K562 (cell line): ENCODE results near the gene NFATC1. TPM values are rescaled to one million over a fixed set of nuclear protein-coding genes. Genes with fewer than 3 reads are reported as not detected.

Experiments used
- ATAC-seq: fragments of 200-7000 bp; cut with Tn5 transposase; 3 replicates; pipeline ENCODE4 v1.9.1; 2020; ENCODE audit warnings: moderate library complexity
- BruUV-seq: library from RNA; stranded (reverse); fragments of 400-500 nt; replicated peaks from 2 replicates; lab custom pipeline; 2021; lab: Mats Ljungman, UMichigan
- CTCF ChIA-PET: fragments of 300-600 bp; formaldehyde crosslinking; extraction: SDS; loops from one replicate; lab custom pipeline; 2021; ENCODE audit warnings: low intra/inter-chr PET ratio; lab: Yijun Ruan, JAX
- POLR2A ChIA-PET: fragments of 300-600, 350-650 bp; sonication (Branson Sonifier 250); formaldehyde crosslinking; extraction: SDS; loops from one replicate; lab custom pipeline; 2021; ENCODE audit warnings: antibody characterized with exemption, inconsistent platforms; lab: Yijun Ruan, JAX
- DNase-seq, 4 experiments: peaks; one replicate each; pipeline versions ENCODE4 v3.0.0 to v3.0.0-alpha.2; 2011 to 2018; ENCODE audit warnings: low spot score in 3 of 4, mixed read lengths in 3 of 4; ENCODE audit errors: extremely low read depth in 1 of 4
- FAIRE-seq: peaks from 2 replicates; lab custom pipeline; 2011; peaks lifted over from hg19 to GRCh38; lab: Jason Lieb, UNC
- H2AFZ ChIP-seq: 2 replicates; pipeline ENCODE4 v1.6.0; 2011; ENCODE audit warnings: low read depth, low read length, control low read depth, inconsistent platforms
- H3K27ac ChIP-seq: fragments of 200-600 bp; 3 replicates; pipeline ENCODE4 v1.8.0; 2011; ENCODE audit warnings: low read depth, mild to moderate bottlenecking, control low read depth, inconsistent platforms, low read length, moderate library complexity, mixed read lengths; ENCODE audit errors: extremely low read depth
- H3K27me3 ChIP-seq, 2 experiments: fragments of 300-600 bp in 1 of 2; 2 replicates in 1 of 2; 3 replicates in 1 of 2; pipeline versions ENCODE4 v1.6.0 to v1.8.0; 2011; ENCODE audit warnings: inconsistent platforms in 2 of 2, low read length in 2 of 2, mild to moderate bottlenecking in 1 of 2, mixed read lengths in 1 of 2, moderate library complexity in 1 of 2; ENCODE audit not compliant: control insufficient read depth in 2 of 2, insufficient read depth in 2 of 2
- H3K36me3 ChIP-seq: fragments of 300-600 bp; 3 replicates; pipeline ENCODE4 v1.8.0; 2011; ENCODE audit warnings: mild to moderate bottlenecking, low read length, inconsistent platforms; ENCODE audit not compliant: control insufficient read depth, insufficient read depth
- H3K4me1 ChIP-seq, 2 experiments: fragments of 200-600 bp in 1 of 2; replicated peaks in 1 of 2; 2 replicates in 1 of 2; 3 replicates in 1 of 2; pipeline versions ENCODE4 v1.5.1 to v1.8.0; 2011; ENCODE audit warnings: inconsistent platforms in 2 of 2, low read length in 2 of 2, mild to moderate bottlenecking in 1 of 2, mixed read lengths in 1 of 2, moderate library complexity in 1 of 2; ENCODE audit not compliant: control insufficient read depth in 2 of 2, insufficient read depth in 2 of 2
- H3K4me2 ChIP-seq: 2 replicates; pipeline ENCODE4 v1.6.1; 2011; ENCODE audit warnings: low read length, control low read depth, inconsistent platforms, mixed read lengths; ENCODE audit not compliant: insufficient read depth
- H3K4me3 ChIP-seq: fragments of 200-600 bp; sonication (generic), shearing (Covaris generic); 2 replicates; pipeline ENCODE4 v1.5.1; 2016; ENCODE audit warnings: control low read depth, inconsistent platforms
- H3K79me2 ChIP-seq: fragments of 200-600 bp; 3 replicates; pipeline ENCODE4 v1.8.0; 2011; ENCODE audit warnings: low read length, inconsistent platforms; ENCODE audit not compliant: control insufficient read depth, insufficient read depth
- H3K9ac ChIP-seq, 2 experiments: 2 replicates each; pipeline versions ENCODE4 v1.6.0 to v1.6.1; 2011; ENCODE audit warnings: low read depth in 2 of 2, low read length in 2 of 2, control low read depth in 1 of 2, inconsistent platforms in 1 of 2, mild to moderate bottlenecking in 1 of 2, mixed read lengths in 1 of 2; ENCODE audit not compliant: insufficient read depth in 1 of 2
- H3K9me1 ChIP-seq: one replicate; pipeline ENCODE4 v1.6.0; 2011; ENCODE audit warnings: inconsistent platforms, mild to moderate bottlenecking, low read length, moderate library complexity; ENCODE audit not compliant: control insufficient read depth, insufficient read depth
- H3K9me3 ChIP-seq: replicated peaks from 2 replicates; pipeline ENCODE4 v1.5.1; 2011; ENCODE audit warnings: low read depth, low read length, inconsistent platforms; ENCODE audit not compliant: control insufficient read depth, insufficient read depth
- H4K20me1 ChIP-seq: replicated peaks from 2 replicates; pipeline ENCODE4 v1.6.1; 2011; ENCODE audit warnings: low read length, inconsistent platforms, mixed read lengths; ENCODE audit not compliant: control insufficient read depth, insufficient read depth
- BRD9 ChIP-seq: fragments of 450-650 bp; IDR thresholded peaks from 2 replicates; pipeline ENCODE4 v1.6.1; 2018; ENCODE audit warnings: low read depth; ENCODE audit not compliant: partially characterized antibody
- CBX8 ChIP-seq: fragments of 200-600 bp; sonication (generic); IDR thresholded peaks from 2 replicates; pipeline ENCODE4 v1.6.1; 2012; ENCODE audit warnings: borderline replicate concordance, mixed run types, low read depth, mild to moderate bottlenecking, moderate library complexity, mixed read lengths, low read length, control low read depth, inconsistent platforms; ENCODE audit not compliant: poor library complexity, severe bottlenecking; ENCODE audit errors: extremely low read depth
- CC2D1A ChIP-seq: fragments of 450-650 bp; IDR thresholded peaks from 2 replicates; pipeline ENCODE4 v1.6.1; 2017; ENCODE audit warnings: mild to moderate bottlenecking
- CEBPZ ChIP-seq: fragments of 150-350 bp; IDR thresholded peaks from 2 replicates; pipeline ENCODE4 v1.6.1; 2014; ENCODE audit warnings: low read depth, mild to moderate bottlenecking, low read length, borderline replicate concordance
- CHD2 ChIP-seq: IDR thresholded peaks from 2 replicates; pipeline ENCODE4 v1.6.1; 2011; ENCODE audit warnings: low read depth, low read length
- CREM ChIP-seq: IDR thresholded peaks from 2 replicates; pipeline ENCODE4 v1.6.1; 2014; ENCODE audit warnings: antibody characterized with exemption, low read depth
- GMEB1 ChIP-seq: fragments of 250-450 bp; sonication (Bioruptor Pico); IDR thresholded peaks from 2 replicates; pipeline ENCODE4 v1.4.0; 2020; ENCODE audit warnings: mild to moderate bottlenecking
- KAT2B ChIP-seq: IDR thresholded peaks from one replicate; pipeline ENCODE4 v1.6.1; 2012; ENCODE audit warnings: low read depth, mild to moderate bottlenecking, control low read depth, inconsistent platforms, low read length, moderate library complexity
- KLF6 ChIP-seq: fragments of 250-450 bp; sonication (Bioruptor Pico); IDR thresholded peaks from 2 replicates; pipeline ENCODE4 v1.4.0; 2020; ENCODE audit warnings: mild to moderate bottlenecking, moderate library complexity, borderline replicate concordance
- MECOM ChIP-seq: fragments of 250-450 bp; sonication (Bioruptor Pico); IDR thresholded peaks from 2 replicates; pipeline ENCODE4 v1.8.0; 2022; ENCODE audit warnings: inconsistent platforms
- MTF1 ChIP-seq: fragments of 250-450 bp; sonication (Bioruptor Pico); IDR thresholded peaks from 2 replicates; pipeline ENCODE4 v1.9.0; 2021; ENCODE audit warnings: moderate library complexity, mild to moderate bottlenecking, inconsistent platforms, borderline replicate concordance
- NEUROD1 ChIP-seq: fragments of 150-350 bp; IDR thresholded peaks from 2 replicates; pipeline ENCODE4 v1.6.1; 2014; ENCODE audit warnings: borderline replicate concordance, low read length, low read depth; ENCODE audit not compliant: partially characterized antibody
- THRAP3 ChIP-seq: fragments of 450-650 bp; IDR thresholded peaks from 2 replicates; pipeline ENCODE4 v1.6.1; 2016; ENCODE audit warnings: mild to moderate bottlenecking, inconsistent platforms, borderline replicate concordance
- ZBTB17 ChIP-seq: fragments of 450-650 bp; formaldehyde crosslinking; IDR thresholded peaks from 2 replicates; pipeline ENCODE4 v1.4.0; 2020; ENCODE audit warnings: mild to moderate bottlenecking
- ZBTB7A ChIP-seq: IDR thresholded peaks from 2 replicates; pipeline ENCODE4 v1.6.1; 2011; ENCODE audit warnings: low read depth, mild to moderate bottlenecking, low read length, moderate library complexity, borderline replicate concordance; ENCODE audit not compliant: control insufficient read depth
- ZNF165 ChIP-seq: fragments of 250-450 bp; sonication (Bioruptor Pico); IDR thresholded peaks from 2 replicates; pipeline ENCODE4 v1.4.0; 2020; ENCODE audit warnings: borderline replicate concordance
- ZNF24 ChIP-seq: fragments of 450-650 bp; IDR thresholded peaks from 2 replicates; pipeline ENCODE4 v1.6.1; 2016
- ZNF316 ChIP-seq: fragments of 450-650 bp; IDR thresholded peaks from 2 replicates; pipeline ENCODE4 v1.6.1; 2016
- WGBS: fragments of 100-300 bp; shearing (Covaris generic); methylation state at CpG from one replicate; pipeline ENCODE4 v1.1.6; 2016; ENCODE audit warnings: low coverage, mixed read lengths; ENCODE audit not compliant: insufficient coverage; ENCODE audit errors: missing lambda C conversion rate; 5-methylcytosine and 5-hydroxymethylcytosine counted together
- in situ Hi-C: fragments of 300-500 bp; cut with MboI; formaldehyde crosslinking; loops from 4 replicates; pipeline ENCODE4 v1.15.0; 2018; ENCODE audit warnings: inconsistent platforms, mixed read lengths
- intact Hi-C: fragments of 100-400 bp; cut with micrococcal nuclease; formaldehyde crosslinking; loops from 2 replicates; pipeline ENCODE4 v1.14.2; 2022
- polyA plus RNA-seq, 8 experiments: library from polyadenylated mRNA; depleted of rRNA in 4 of 8; stranded (reverse) in 5 of 8; unstranded in 3 of 8; fragments of >200 nt; fragmentation: Nextera tagmentation in 2 of 8; fragmentation: Illumina TruSeq in 1 of 8; extraction: Ambion mirVana in 2 of 8; extraction: Trizol in 1 of 8; gene quantifications; 2 replicates each; pipeline versions ENCODE4 v1.2.1 to v1.2.3, GENCODE V29; 2011 to 2014; ENCODE audit warnings: inconsistent platforms in 1 of 8, missing spikeins in 1 of 8
- total RNA-seq, 7 experiments: library from RNA; depleted of rRNA in 6 of 7; stranded (reverse); fragments of >200 nt in 6 of 7; fragmentation: Illumina TruSeq in 2 of 7; extraction: Trizol in 2 of 7; gene quantifications; 2 replicates each; pipeline versions ENCODE4 v1.2.1 to v1.2.3, GENCODE V29; 2011 to 2021; ENCODE audit warnings: low replicate concordance in 1 of 7

NFATC1 gene
- total and polyA plus RNA-seq, 9 of the 15 experiments (the other 6 are each of a cell fraction or from before 2014, with no cell fraction given): 1.1 to 16.4 (median 2.5) TPM

- TF ChIP-seq KAT2B (no peak), ZBTB7A (no peak), CBX8 (no peak), CC2D1A (no peak), ZNF165 (CRISPR knock-in tag) (no peak)
Observed at GRCh38 chr18:79424880-79425568, 29.3 kb downstream of the NFATC1 start (continued).

DNA sequence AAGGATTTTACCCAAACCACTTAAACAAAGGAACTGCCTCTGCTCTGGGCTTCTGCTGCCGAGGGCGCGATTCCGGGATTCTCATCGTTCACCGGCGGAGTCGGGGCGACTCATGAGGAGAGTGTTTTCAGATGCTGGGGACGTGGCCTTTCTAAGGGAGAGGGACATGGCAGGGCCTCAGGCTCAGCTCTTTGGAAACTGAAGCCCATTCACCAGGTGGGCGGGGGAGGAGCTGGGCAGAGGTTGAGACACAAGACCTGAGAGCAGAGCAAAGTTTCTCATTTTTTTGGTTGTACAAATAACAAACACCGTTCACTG is 29.8 kb downstream of the NFATC1 start:
- Histone ChIP-seq H2AFZ (no peak overlapping the region), H3K27ac (no peak overlapping the region), H3K9ac (no peak overlapping the region), H3K9me3 (no peaks in the 10 kb centered on the region), H3K4me1 (peaks cover 7 to 34% of the 10 kb centered on the region in 2 experiments; a peak in 4 of 5 replicates), H3K79me2 (peaks cover 6% of the 10 kb centered on the region; the same call in 2 of the 3 replicates), H3K36me3 (peaks cover 4% of the 10 kb centered on the region; the same call in 1 of the 3 replicates), H4K20me1 (no peaks in the 10 kb centered on the region; the same call in 1 of the 2 replicates), H3K4me3 (no peak overlapping the region), H3K27me3 (no peaks in the 10 kb centered on the region), H3K9me1 (no peaks in the 10 kb centered on the region), H3K4me2 (no peak overlapping the region)
- in situ Hi-C loops (no loop called here), intact Hi-C loops (no loop called here)
- POLR2A ChIA-PET: no interaction called here
- BruUV-seq: no TSS peak
- ATAC-seq (no peak), FAIRE-seq (no peak), DNase-seq (no peak)
- WGBS: 85% methylated on average over 12 of the region's 12 CpGs
- CTCF ChIA-PET: no interaction called here
- TF ChIP-seq NEUROD1 (no peak), ZNF316 (no peak), ZBTB17 (CRISPR knock-in tag) (no peak), CREM (no peak), MTF1 (CRISPR knock-in tag) (no peak), CHD2 (no peak), KLF6 (CRISPR knock-in tag) (no peak), CEBPZ (no peak), GMEB1 (CRISPR knock-in tag) (no peak), BRD9 (no peak), ZNF24 (no peak), MECOM (CRISPR knock-in tag) (no peak), THRAP3 (no peak)
